HCT116 (cell line): ENCODE data around the gene DENND4A.

Experiments
- CBX3 ChIP-seq: IDR thresholded peaks from 2 replicates; pipeline ENCODE4 v1.6.1; 2012; ENCODE audit warnings: low read depth
- EZH2phosphoT487 ChIP-seq: fragments of 200-600 bp; IDR thresholded peaks from 2 replicates; pipeline ENCODE4 v1.6.1; 2018; ENCODE audit warnings: antibody characterized with exemption, borderline replicate concordance
- SIN3A ChIP-seq: IDR thresholded peaks from 2 replicates; pipeline ENCODE4 v1.6.1; 2012; ENCODE audit warnings: low read depth
- TF ChIP-seq, protein P1 (sequence below), 3 experiments: fragments of 200-600 bp in 1 of 3; sonication (generic) in 1 of 3; IDR thresholded peaks in 2 of 3; conservative IDR thresholded peaks in 1 of 3; 2 replicates each; pipeline ENCODE4 v1.5.1; 2012 to 2017; ENCODE audit warnings: low read depth in 2 of 3, low read length in 2 of 3, antibody characterized with exemption in 1 of 3, borderline replicate concordance in 1 of 3, control low read depth in 1 of 3, mild to moderate bottlenecking in 1 of 3, mixed read lengths in 1 of 3, mixed run types in 1 of 3, moderate library complexity in 1 of 3; ENCODE audit not compliant: insufficient read depth in 1 of 3

DNA sequence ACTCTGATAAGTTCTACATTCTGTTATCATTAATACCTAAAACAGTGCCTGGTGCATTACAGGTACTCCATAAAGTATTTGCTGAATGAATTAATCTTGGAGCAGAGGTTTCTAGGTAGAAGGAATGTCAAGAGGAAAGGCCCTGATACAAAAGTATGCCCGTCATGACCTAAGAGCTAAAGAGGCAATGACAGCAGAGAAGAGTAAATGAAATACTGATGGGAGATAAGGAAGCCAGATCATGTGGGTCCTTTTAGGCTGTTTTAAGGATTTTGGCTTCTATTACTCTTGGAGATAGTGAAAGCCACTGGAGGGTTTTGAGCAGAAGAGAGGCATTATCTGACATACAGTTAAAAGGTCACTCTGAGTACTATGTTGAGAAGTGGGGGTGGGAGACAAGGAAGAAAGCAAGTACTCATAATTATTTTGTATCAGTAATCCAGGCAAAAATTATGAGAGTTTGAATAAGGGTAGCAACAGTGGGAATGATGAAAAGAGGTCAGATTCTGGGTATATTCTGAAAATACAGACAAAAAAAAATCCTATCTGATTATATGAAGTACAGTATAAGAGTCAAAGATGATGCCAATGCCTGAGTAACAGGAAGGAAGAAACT lies 48.3 kb downstream of the DENND4A start:
- no peak for TF ChIP-seq CBX3
- TF ChIP-seq, protein P1, sequence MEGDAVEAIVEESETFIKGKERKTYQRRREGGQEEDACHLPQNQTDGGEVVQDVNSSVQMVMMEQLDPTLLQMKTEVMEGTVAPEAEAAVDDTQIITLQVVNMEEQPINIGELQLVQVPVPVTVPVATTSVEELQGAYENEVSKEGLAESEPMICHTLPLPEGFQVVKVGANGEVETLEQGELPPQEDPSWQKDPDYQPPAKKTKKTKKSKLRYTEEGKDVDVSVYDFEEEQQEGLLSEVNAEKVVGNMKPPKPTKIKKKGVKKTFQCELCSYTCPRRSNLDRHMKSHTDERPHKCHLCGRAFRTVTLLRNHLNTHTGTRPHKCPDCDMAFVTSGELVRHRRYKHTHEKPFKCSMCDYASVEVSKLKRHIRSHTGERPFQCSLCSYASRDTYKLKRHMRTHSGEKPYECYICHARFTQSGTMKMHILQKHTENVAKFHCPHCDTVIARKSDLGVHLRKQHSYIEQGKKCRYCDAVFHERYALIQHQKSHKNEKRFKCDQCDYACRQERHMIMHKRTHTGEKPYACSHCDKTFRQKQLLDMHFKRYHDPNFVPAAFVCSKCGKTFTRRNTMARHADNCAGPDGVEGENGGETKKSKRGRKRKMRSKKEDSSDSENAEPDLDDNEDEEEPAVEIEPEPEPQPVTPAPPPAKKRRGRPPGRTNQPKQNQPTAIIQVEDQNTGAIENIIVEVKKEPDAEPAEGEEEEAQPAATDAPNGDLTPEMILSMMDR (IDR thresholded peaks at IDR 0.05 in 2 of 3, conservative IDR thresholded peaks at IDR 0.05 in 1 of 3; ENCODE audit: borderline replicate concordance in 1 of 3, insufficient read depth in 1 of 3, low read depth in 2 of 3, low read length in 2 of 3), result no peak
- no peak for TF ChIP-seq SIN3A
- no peak for TF ChIP-seq EZH2phosphoT487
